ENCODE results near the gene RPS21.

DNA sequence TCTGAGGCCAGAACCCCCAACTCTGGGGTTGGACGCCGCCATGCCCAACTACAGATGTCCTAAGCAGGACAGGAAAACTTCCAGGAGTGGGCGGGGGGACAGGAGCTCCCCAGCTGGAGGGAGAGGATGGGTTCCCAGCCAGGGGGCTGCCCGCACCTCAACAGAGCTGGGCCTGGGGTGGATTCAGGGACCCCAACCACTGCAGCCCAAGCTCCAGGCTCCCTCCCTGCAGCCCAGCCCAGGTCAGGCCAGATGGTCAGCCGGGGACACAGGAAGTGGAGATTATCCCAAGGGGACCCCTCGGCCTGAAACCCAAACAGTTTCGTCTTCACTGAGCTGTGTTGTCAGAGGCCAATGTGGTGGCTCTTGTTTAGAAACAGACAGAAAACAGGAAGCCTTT is 29.2 kb upstream of the RPS21 start:
- TF ChIP-seq POLR2AphosphoS5 (IDR thresholded peaks at IDR 0.05) (no peak), MXI1 (conservative IDR thresholded peaks at IDR 0.05; ENCODE audit: poor library complexity, severe bottlenecking) (no peak), EZH2 (IDR thresholded peaks at IDR 0.05; ENCODE audit: borderline replicate concordance, insufficient read depth, low read length, poor library complexity, severe bottlenecking) (no peak), SMC3 (conservative IDR thresholded peaks at IDR 0.05; ENCODE audit: poor library complexity) (no peak), EP300 (conservative IDR thresholded peaks at IDR 0.05; ENCODE audit: poor library complexity, severe bottlenecking) (no peak)
- TF ChIP-seq, protein P1, sequence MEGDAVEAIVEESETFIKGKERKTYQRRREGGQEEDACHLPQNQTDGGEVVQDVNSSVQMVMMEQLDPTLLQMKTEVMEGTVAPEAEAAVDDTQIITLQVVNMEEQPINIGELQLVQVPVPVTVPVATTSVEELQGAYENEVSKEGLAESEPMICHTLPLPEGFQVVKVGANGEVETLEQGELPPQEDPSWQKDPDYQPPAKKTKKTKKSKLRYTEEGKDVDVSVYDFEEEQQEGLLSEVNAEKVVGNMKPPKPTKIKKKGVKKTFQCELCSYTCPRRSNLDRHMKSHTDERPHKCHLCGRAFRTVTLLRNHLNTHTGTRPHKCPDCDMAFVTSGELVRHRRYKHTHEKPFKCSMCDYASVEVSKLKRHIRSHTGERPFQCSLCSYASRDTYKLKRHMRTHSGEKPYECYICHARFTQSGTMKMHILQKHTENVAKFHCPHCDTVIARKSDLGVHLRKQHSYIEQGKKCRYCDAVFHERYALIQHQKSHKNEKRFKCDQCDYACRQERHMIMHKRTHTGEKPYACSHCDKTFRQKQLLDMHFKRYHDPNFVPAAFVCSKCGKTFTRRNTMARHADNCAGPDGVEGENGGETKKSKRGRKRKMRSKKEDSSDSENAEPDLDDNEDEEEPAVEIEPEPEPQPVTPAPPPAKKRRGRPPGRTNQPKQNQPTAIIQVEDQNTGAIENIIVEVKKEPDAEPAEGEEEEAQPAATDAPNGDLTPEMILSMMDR (IDR thresholded peaks at IDR 0.05; ENCODE audit: poor library complexity, severe bottlenecking) = no peak
- TF ChIP-seq, protein P2, sequence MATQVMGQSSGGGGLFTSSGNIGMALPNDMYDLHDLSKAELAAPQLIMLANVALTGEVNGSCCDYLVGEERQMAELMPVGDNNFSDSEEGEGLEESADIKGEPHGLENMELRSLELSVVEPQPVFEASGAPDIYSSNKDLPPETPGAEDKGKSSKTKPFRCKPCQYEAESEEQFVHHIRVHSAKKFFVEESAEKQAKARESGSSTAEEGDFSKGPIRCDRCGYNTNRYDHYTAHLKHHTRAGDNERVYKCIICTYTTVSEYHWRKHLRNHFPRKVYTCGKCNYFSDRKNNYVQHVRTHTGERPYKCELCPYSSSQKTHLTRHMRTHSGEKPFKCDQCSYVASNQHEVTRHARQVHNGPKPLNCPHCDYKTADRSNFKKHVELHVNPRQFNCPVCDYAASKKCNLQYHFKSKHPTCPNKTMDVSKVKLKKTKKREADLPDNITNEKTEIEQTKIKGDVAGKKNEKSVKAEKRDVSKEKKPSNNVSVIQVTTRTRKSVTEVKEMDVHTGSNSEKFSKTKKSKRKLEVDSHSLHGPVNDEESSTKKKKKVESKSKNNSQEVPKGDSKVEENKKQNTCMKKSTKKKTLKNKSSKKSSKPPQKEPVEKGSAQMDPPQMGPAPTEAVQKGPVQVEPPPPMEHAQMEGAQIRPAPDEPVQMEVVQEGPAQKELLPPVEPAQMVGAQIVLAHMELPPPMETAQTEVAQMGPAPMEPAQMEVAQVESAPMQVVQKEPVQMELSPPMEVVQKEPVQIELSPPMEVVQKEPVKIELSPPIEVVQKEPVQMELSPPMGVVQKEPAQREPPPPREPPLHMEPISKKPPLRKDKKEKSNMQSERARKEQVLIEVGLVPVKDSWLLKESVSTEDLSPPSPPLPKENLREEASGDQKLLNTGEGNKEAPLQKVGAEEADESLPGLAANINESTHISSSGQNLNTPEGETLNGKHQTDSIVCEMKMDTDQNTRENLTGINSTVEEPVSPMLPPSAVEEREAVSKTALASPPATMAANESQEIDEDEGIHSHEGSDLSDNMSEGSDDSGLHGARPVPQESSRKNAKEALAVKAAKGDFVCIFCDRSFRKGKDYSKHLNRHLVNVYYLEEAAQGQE (IDR thresholded peaks at IDR 0.05; ENCODE audit: borderline replicate concordance) = no peak

All from neural cell (in vitro differentiated cells).